ENCODE measurements around the gene MACROD2. TPM values are rescaled to one million over a fixed set of nuclear protein-coding genes. Genes with fewer than 3 reads are reported as not detected.

MACROD2 gene
- polyA plus RNA-seq, 1 donor, result 3.9 TPM

GRCh38 chr20:15637950-15638754, 1642.8 kb downstream of the MACROD2 start:
- peak; percentile 20 for DNase-seq

- DNase-seq, result no peak
These were observed 1643.5 kb downstream of the MACROD2 start for GRCh38 chr20:15638816-15639215.

GRCh38 chr20:15639839-15640238, 1644.5 kb downstream of the MACROD2 start:
- no peak for DNase-seq

- no peak for DNase-seq
These were observed 1646.8 kb downstream of the MACROD2 start for GRCh38 chr20:15642109-15642508.

- DNase-seq, result no peak
These were observed 1647.4 kb downstream of the MACROD2 start for GRCh38 chr20:15642676-15643075.

- DNase-seq, result no peak
These were observed 1648.4 kb downstream of the MACROD2 start for GRCh38 chr20:15643713-15644112.

GRCh38 chr20:15645816-15646215, 1650.5 kb downstream of the MACROD2 start:
- no peak for DNase-seq

- DNase-seq, result no peak
These were observed 1658.3 kb downstream of the MACROD2 start for GRCh38 chr20:15653396-15654207.

- DNase-seq, result no peak
These were observed 1658.9 kb downstream of the MACROD2 start for GRCh38 chr20:15654208-15654649.

- peak; percentile 34 for DNase-seq
These were observed 1660.1 kb downstream of the MACROD2 start for GRCh38 chr20:15655295-15655874.

- no peak for DNase-seq
These were observed 1660.8 kb downstream of the MACROD2 start for GRCh38 chr20:15656124-15656523.

GRCh38 chr20:15658295-15658694, 1663.0 kb downstream of the MACROD2 start:
- DNase-seq, result no peak

- DNase-seq, result no peak
These were observed 1677.9 kb downstream of the MACROD2 start for GRCh38 chr20:15673206-15673605.

GRCh38 chr20:15674253-15675060, 1679.1 kb downstream of the MACROD2 start:
- DNase-seq, result no peak

- DNase-seq, result no peak
These were observed 1679.8 kb downstream of the MACROD2 start for GRCh38 chr20:15675061-15675514.

- DNase-seq, result no peak
These were observed 1680.6 kb downstream of the MACROD2 start for GRCh38 chr20:15675813-15676484.

- DNase-seq, result no peak
These were observed 1681.5 kb downstream of the MACROD2 start for GRCh38 chr20:15676815-15677214.

- DNase-seq, result no peak
These were observed 1687.4 kb downstream of the MACROD2 start for GRCh38 chr20:15682690-15683089.

GRCh38 chr20:15692570-15692969, 1697.3 kb downstream of the MACROD2 start:
- DNase-seq, result no peak

GRCh38 chr20:15699431-15700146, 1704.3 kb downstream of the MACROD2 start:
- no peak for DNase-seq
